MCF 10A (cell line): ENCODE data around the gene ZCWPW1. TPM values are rescaled to one million over a fixed set of nuclear protein-coding genes. Genes with fewer than 3 reads are reported as not detected.

Source experiments
- BruUV-seq: library from RNA; stranded (reverse); fragments of 400-500 nt; replicated peaks from 2 replicates; lab custom pipeline; 2021; lab: Mats Ljungman, UMichigan
- CTCF ChIA-PET: fragments of 300-600 bp; sonication (Branson Sonifier 250); formaldehyde crosslinking; extraction: SDS; loops from one replicate; lab custom pipeline; 2021; ENCODE audit warnings: antibody characterized with exemption, inconsistent platforms; lab: Yijun Ruan, JAX
- POLR2A ChIA-PET: fragments of 300-600, 350-650 bp; sonication (Branson Sonifier 250); formaldehyde crosslinking; extraction: SDS; loops from one replicate; lab custom pipeline; 2020; ENCODE audit warnings: antibody characterized with exemption, inconsistent platforms; lab: Yijun Ruan, JAX
- DNase-seq: peaks from one replicate; pipeline ENCODE4 v3.0.0-alpha.2; 2018; ENCODE audit not compliant: unreplicated experiment
- H3K27ac Mint-ChIP-seq: one replicate; pipeline ENCODE4 v1.8.0; 2022; ENCODE audit warnings: mild to moderate bottlenecking, low read depth, mixed read lengths; ENCODE audit not compliant: unreplicated experiment
- H3K27me3 Mint-ChIP-seq: one replicate; pipeline ENCODE4 v1.8.0; 2022; ENCODE audit warnings: mixed read lengths; ENCODE audit not compliant: insufficient read depth, unreplicated experiment
- H3K36me3 Mint-ChIP-seq: one replicate; pipeline ENCODE4 v1.8.0; 2022; ENCODE audit warnings: mild to moderate bottlenecking, moderate library complexity, mixed read lengths; ENCODE audit not compliant: insufficient read depth, unreplicated experiment
- H3K4me1 Mint-ChIP-seq: one replicate; pipeline ENCODE4 v1.8.0; 2022; ENCODE audit warnings: mixed read lengths; ENCODE audit not compliant: insufficient read depth, unreplicated experiment
- H3K4me3 Mint-ChIP-seq: one replicate; pipeline ENCODE4 v1.8.0; 2022; ENCODE audit warnings: mild to moderate bottlenecking, moderate library complexity, mixed read lengths; ENCODE audit not compliant: unreplicated experiment
- H3K9me3 Mint-ChIP-seq: one replicate; pipeline ENCODE4 v1.8.0; 2022; ENCODE audit warnings: mixed read lengths; ENCODE audit not compliant: unreplicated experiment
- intact Hi-C: fragments of 100-400 bp; cut with micrococcal nuclease; formaldehyde crosslinking; loops from 2 replicates; pipeline ENCODE4 v1.14.1; 2022
- total RNA-seq: library from RNA; stranded (reverse); gene quantifications from 2 replicates; pipeline ENCODE4 v1.2.3, GENCODE V29; 2022
- TF ChIP-seq, protein P1 (sequence below): fragments of 200-600 bp; IDR thresholded peaks from one replicate; pipeline ENCODE4 v1.8.0; 2022; ENCODE audit warnings: antibody characterized with exemption, mild to moderate bottlenecking; ENCODE audit not compliant: unreplicated experiment

ZCWPW1 gene
- total RNA-seq, 1 experiment from 2014 or later = 6.5 TPM

DNA sequence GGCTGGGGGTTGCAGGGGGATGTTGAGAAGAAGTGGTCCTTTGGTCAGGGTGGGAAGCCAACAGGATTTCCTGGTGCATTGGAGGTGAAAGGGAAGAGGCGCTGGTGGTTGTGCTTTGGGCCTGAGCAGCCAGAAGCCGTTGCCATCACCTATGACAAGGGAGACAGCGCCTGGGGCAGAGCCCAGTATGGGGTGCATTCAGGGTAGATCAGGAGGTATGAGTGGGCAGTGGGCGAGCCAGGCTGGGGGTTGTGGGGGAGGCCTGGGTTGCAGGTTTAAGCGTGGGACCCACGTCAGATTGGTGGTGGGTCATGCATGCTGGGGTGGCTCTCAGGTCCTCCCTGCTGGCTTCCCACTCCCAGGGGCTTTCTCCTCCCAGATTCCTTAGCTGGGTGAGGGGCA, 76.8 kb downstream of the ZCWPW1 start:
- no peaks in the 10 kb centered on the region for H3K4me1 Mint-ChIP-seq
- no peaks in the 10 kb centered on the region for H3K9me3 Mint-ChIP-seq
- ChIA-PET CTCF (no interaction called here), POLR2A (no interaction called here)
- no peak overlapping the region for H3K27ac Mint-ChIP-seq
- peaks cover 87% of the 10 kb centered on the region for H3K36me3 Mint-ChIP-seq
- no peak for DNase-seq
- intact Hi-C loops = no loop called here
- TF ChIP-seq, protein P1, sequence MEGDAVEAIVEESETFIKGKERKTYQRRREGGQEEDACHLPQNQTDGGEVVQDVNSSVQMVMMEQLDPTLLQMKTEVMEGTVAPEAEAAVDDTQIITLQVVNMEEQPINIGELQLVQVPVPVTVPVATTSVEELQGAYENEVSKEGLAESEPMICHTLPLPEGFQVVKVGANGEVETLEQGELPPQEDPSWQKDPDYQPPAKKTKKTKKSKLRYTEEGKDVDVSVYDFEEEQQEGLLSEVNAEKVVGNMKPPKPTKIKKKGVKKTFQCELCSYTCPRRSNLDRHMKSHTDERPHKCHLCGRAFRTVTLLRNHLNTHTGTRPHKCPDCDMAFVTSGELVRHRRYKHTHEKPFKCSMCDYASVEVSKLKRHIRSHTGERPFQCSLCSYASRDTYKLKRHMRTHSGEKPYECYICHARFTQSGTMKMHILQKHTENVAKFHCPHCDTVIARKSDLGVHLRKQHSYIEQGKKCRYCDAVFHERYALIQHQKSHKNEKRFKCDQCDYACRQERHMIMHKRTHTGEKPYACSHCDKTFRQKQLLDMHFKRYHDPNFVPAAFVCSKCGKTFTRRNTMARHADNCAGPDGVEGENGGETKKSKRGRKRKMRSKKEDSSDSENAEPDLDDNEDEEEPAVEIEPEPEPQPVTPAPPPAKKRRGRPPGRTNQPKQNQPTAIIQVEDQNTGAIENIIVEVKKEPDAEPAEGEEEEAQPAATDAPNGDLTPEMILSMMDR = no peak
- no TSS peak for BruUV-seq
- no peak overlapping the region for H3K4me3 Mint-ChIP-seq
- H3K27me3 Mint-ChIP-seq = no peaks in the 10 kb centered on the region

Other genes with a start within 250 kb of the ZCWPW1 start
- 0.74 TPM in 1 of 2 replicates, not detected in the other for gene PVRIG, start 208.8 kb downstream of the ZCWPW1 start, total RNA-seq
- not detected in 2 replicates for gene SPDYE3, start 121.0 kb downstream of the ZCWPW1 start, total RNA-seq
- 39.8 and 56.2 TPM in 2 replicates for gene PILRB, start 70.6 kb downstream of the ZCWPW1 start, total RNA-seq
- gene PILRA, start 55.2 kb downstream of the ZCWPW1 start, total RNA-seq = 0.65 and 1.6 TPM in 2 replicates
- gene MEPCE, start 1.1 kb upstream of the ZCWPW1 start, total RNA-seq = 42.8 and 59.9 TPM in 2 replicates
- 38.5 and 45.3 TPM in 2 replicates for gene PPP1R35, start 7.8 kb upstream of the ZCWPW1 start, total RNA-seq
- gene SPACDR, start 35.6 kb upstream of the ZCWPW1 start, total RNA-seq = 0.49 and 0.74 TPM in 2 replicates
- 36.0 and 43.8 TPM in 2 replicates for gene TSC22D4, start 50.5 kb upstream of the ZCWPW1 start, total RNA-seq
- gene NYAP1, start 55.2 kb upstream of the ZCWPW1 start, total RNA-seq = 0.21 TPM in 1 of 2 replicates, not detected in the other
- gene AGFG2, start 110.5 kb upstream of the ZCWPW1 start, total RNA-seq = 8.4 and 11.9 TPM in 2 replicates
- gene SAP25, start 145.2 kb upstream of the ZCWPW1 start, total RNA-seq = 1.2 and 2.9 TPM in 2 replicates
- gene LRCH4, start 157.4 kb upstream of the ZCWPW1 start, total RNA-seq = 21.4 and 22.3 TPM in 2 replicates
- 0.37 and 1.1 TPM in 2 replicates for gene FBXO24, start 157.6 kb upstream of the ZCWPW1 start, total RNA-seq
- gene PCOLCE, start 173.7 kb upstream of the ZCWPW1 start, total RNA-seq = 2.0 and 3.6 TPM in 2 replicates
- gene MOSPD3, start 183.8 kb upstream of the ZCWPW1 start, total RNA-seq = 5.2 and 7.4 TPM in 2 replicates
- not detected in 2 replicates for gene TFR2, start 212.8 kb upstream of the ZCWPW1 start, total RNA-seq
- not detected in 2 replicates for gene ACTL6B, start 227.7 kb upstream of the ZCWPW1 start, total RNA-seq
- gene GNB2, start 245.0 kb upstream of the ZCWPW1 start, total RNA-seq = 196 and 201 TPM in 2 replicates